Thyroid gland (tissue), 4 donors: ENCODE measurements around the gene ATP5F1D. TPM values are rescaled to one million over a fixed set of nuclear protein-coding genes. Genes with fewer than 3 reads are reported as not detected.

Source experiments
- DNase-seq, 2 donors: peaks; one replicate each; pipeline ENCODE4 v3.0.0-alpha.2; 2019
- H3K27ac ChIP-seq, 3 donors: fragments of 200-600 bp; sonication (generic); 1 replicate in 2 of 3; 2 replicates in 1 of 3; pipeline ENCODE4 v1.5.1; 2016 to 2019; ENCODE audit warnings: mild to moderate bottlenecking in 1 of 3, moderate library complexity in 1 of 3
- H3K27me3 ChIP-seq: fragments of 200-600 bp; sonication (generic); one replicate; pipeline ENCODE4 v1.5.1; 2019
- H3K36me3 ChIP-seq, 2 donors: fragments of 200-600 bp; sonication (generic); one replicate each; pipeline ENCODE4 v1.5.1; 2016 to 2019
- H3K4me1 ChIP-seq, 2 donors: fragments of 200-600 bp; sonication (generic); one replicate each; pipeline ENCODE4 v1.5.1; 2017 to 2019
- H3K4me3 ChIP-seq, 3 donors: fragments of 200-600 bp; sonication (generic); replicated peaks in 1 of 3; 1 replicate in 2 of 3; 2 replicates in 1 of 3; pipeline ENCODE4 v1.5.1; 2016; ENCODE audit warnings: mild to moderate bottlenecking in 1 of 3
- H3K9me3 ChIP-seq: fragments of 200-600 bp; sonication (generic); one replicate; pipeline ENCODE4 v1.5.1; 2017
- CTCF ChIP-seq, 6 experiments: fragments of 200-600 bp in 3 of 6; fragments of 450-650 bp in 3 of 6; sonication (generic) in 3 of 6; IDR thresholded peaks; one replicate each; pipeline ENCODE4 v1.5.1; 2016 to 2019; ENCODE audit warnings: antibody characterized with exemption in 6 of 6, mild to moderate bottlenecking in 2 of 6, inconsistent platforms in 1 of 6, moderate library complexity in 1 of 6
- POLR2A ChIP-seq, 2 donors: fragments of 450-650 bp; IDR thresholded peaks; one replicate each; pipeline ENCODE4 v1.6.1; 2017; ENCODE audit warnings: antibody characterized with exemption in 2 of 2, mild to moderate bottlenecking in 2 of 2, moderate library complexity in 1 of 2
- WGBS, 2 donors: methylation state at CpG; one replicate each; pipeline ENCODE4 v1.1.5; 2017; 5-methylcytosine and 5-hydroxymethylcytosine counted together
- intact Hi-C: fragments of 100-400 bp; cut with DNase I; formaldehyde crosslinking; loops from one replicate; pipeline ENCODE4 v1.15.1; 2023
- total RNA-seq, 4 donors: library from RNA; depleted of rRNA; stranded (reverse); fragments of >200 nt; gene quantifications; one replicate each; pipeline ENCODE4 v1.2.3, GENCODE V29; 2016

ATP5F1D gene
- total RNA-seq, 4 donors from 2014 or later = 39.2 to 182 (median 83.0) TPM

GRCh38 chr19:1290703-1291651 is 49.4 kb downstream of the ATP5F1D start:
- intact Hi-C loops = no loop called here
- TF ChIP-seq POLR2A (IDR thresholded peaks at IDR 0.05) (no peak), CTCF (IDR thresholded peaks at IDR 0.05) (no peak)
- Histone ChIP-seq H3K4me3 (no peak overlapping the region), H3K27me3 (peaks cover 4% of the 10 kb centered on the region), H3K9me3 (no peaks in the 10 kb centered on the region), H3K36me3 (no peaks in the 10 kb centered on the region), H3K27ac (no peak overlapping the region), H3K4me1 (peaks cover 3 to 6% of the 10 kb centered on the region in 2 donors)
- DNase-seq = no peak
- WGBS, 2 donors = 60 to 85% methylated on average over 10 to 30 of the region's 40 CpGs

DNA sequence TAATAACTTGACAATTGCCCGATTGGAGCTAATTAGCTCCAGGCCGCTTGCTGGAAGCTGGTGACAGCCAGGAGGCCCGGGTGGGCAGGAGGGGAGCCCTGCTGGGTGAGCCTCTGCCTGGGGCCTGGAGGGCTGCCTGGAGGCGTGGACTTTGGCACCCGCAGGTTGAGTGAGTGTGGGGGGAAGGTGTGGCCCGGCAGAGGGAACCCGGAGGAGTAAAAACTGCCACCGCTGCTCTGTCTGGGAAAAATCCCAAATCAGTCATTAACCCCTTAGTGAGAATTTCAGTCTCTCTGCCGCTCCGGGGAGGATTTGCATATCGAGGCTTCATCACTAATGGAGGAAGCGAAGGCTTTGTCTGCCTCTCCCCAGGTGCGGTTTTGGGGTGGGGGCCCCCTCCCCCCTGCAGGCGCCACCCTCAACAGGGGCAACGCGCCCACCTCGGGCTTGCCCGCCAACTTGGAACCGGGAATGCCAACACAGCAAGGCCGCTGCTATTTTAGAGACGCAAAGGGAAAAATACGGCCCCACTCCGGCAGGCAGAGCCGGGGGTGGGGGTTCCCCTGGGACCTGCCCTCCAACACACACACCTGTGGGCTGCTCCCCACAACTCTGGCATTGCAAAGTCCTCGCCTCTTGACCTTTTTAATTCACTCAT is 50.3 kb downstream of the ATP5F1D start:
- Histone ChIP-seq H3K4me3 (no peak overlapping the region), H3K27ac (no peak overlapping the region), H3K4me1 (peaks cover 3 to 6% of the 10 kb centered on the region in 2 donors), H3K27me3 (peaks cover 4% of the 10 kb centered on the region), H3K9me3 (no peaks in the 10 kb centered on the region), H3K36me3 (no peaks in the 10 kb centered on the region)
- DNase-seq = no peak
- intact Hi-C loops = no loop called here
- 66 to 78% methylated on average over 19 to 22 of the region's 25 CpGs for WGBS, 2 donors
- TF ChIP-seq CTCF (IDR thresholded peaks at IDR 0.05) (no peak), POLR2A (IDR thresholded peaks at IDR 0.05) (no peak)

DNA sequence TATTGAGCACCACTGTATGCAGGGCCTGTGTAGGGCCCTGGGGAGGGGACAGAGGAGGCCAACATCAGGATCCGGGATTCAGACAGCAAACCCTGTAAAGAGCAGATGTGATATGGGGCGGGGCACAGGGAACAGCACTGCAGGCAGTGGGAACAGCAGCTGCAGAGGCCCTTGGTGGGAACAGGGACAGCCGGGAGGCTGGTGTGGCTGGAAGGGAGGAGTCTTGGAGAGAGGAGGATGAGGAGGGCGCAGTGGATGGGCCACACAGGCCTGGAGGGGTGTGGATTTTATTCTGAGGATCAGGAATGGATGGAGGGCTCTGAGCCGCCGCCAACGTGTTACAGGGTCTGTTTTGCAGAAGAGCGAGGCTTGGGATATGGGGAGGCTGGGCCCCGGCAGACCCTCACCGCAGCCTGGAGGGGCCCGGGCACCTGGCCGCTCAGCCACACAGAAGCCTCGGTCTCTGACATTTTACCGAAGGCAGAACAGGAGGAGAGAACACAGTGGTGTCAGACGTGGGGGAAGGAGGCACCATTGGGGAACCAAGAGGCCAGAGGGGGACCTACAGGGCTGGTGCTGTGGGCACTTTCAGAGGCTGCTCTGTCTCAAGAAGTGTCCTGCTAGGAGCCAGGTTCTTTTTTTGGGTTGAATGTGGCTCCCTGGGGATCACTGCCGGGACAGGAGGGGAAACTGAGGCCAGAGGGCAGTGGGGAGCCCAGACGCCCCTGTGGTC is 51.0 kb downstream of the ATP5F1D start:
- Histone ChIP-seq H3K27me3 (peaks cover 4% of the 10 kb centered on the region), H3K9me3 (no peaks in the 10 kb centered on the region), H3K4me1 (peaks cover 3 to 6% of the 10 kb centered on the region in 2 donors), H3K36me3 (no peaks in the 10 kb centered on the region), H3K4me3 (no peak overlapping the region), H3K27ac (no peak overlapping the region)
- WGBS, 2 donors = 85 to 87% methylated on average over 17 of the region's 17 CpGs
- TF ChIP-seq POLR2A (IDR thresholded peaks at IDR 0.05) (no peak), CTCF (IDR thresholded peaks at IDR 0.05) (no peak)
- intact Hi-C loops = no loop called here
- DNase-seq = no peak

DNA sequence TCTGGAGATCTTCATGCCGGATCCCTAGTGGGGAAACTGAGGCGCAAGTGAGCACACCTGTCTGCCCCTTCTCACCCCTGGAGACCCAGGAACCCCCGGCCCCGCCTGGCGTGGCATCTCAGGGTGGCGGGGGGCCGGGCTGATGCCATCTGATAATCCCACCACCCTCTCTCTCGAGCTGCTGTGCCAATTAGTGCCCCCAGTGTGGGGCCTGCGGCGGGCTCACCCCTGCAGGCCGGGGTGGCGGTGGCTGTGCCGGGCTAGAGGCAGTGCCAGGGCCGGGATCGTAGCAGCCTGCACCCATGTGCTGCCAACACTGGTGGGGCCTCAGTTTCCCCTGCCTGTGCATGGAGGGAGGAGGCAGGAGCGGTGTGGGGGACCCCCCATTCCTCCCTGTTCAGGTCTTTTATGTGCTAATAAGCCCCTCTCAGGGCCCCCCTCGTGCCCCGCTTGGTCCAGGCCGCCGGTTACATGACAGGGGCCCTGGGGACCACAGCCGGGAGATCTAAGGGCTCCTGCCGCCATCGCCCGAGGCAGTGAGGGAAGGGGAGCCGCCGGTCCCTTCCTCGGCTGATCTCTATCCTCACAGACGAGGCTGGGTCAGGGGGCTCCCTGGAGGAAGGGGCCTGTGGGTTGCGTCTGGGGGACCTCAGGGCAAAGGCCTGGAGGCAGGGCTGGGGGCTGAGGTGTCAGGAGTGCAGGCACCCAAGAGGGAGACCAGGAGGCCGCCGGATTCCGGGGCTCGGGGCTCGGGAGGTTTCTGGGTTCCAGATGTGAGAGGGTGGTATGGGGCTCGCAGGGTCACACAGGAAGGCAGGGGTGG is 52.4 kb downstream of the ATP5F1D start:
- intact Hi-C loops = no loop called here
- 84 to 87% methylated on average over 24 to 32 of the region's 35 CpGs for WGBS, 2 donors
- no peak overlapping the region for H3K4me3 ChIP-seq
- H3K36me3 ChIP-seq = no peaks in the 10 kb centered on the region
- TF ChIP-seq POLR2A (IDR thresholded peaks at IDR 0.05) = no peak
- no peak for TF ChIP-seq CTCF (IDR thresholded peaks at IDR 0.05)
- peaks cover 4% of the 10 kb centered on the region for H3K27me3 ChIP-seq
- H3K4me1 ChIP-seq = peaks cover 3 to 6% of the 10 kb centered on the region in 2 donors
- H3K9me3 ChIP-seq = no peaks in the 10 kb centered on the region
- DNase-seq = no peak
- H3K27ac ChIP-seq = no peak overlapping the region

Other genes starting within 250 kb of the ATP5F1D start
- under 1 TPM in 1 of 4 donors, not detected in 3; 0.22 TPM for gene GRIN3B, start 241.3 kb upstream of the ATP5F1D start, total RNA-seq
- gene TMEM259, start 220.6 kb upstream of the ATP5F1D start, total RNA-seq = 100 to 1,000 TPM; 162 to 238 (median 192) TPM
- gene RNU6-2, start 220.2 kb upstream of the ATP5F1D start, total RNA-seq = not detected
- 10 to 100 TPM; 60.7 to 88.2 (median 82.2) TPM for gene CNN2, start 215.1 kb upstream of the ATP5F1D start, total RNA-seq
- 10 to 100 TPM; 15.5 to 58.7 (median 29.8) TPM for gene ABCA7, start 201.6 kb upstream of the ATP5F1D start, total RNA-seq
- 10 to 100 TPM; 11.5 to 19.8 (median 14.4) TPM for gene ARHGAP45, start 174.6 kb upstream of the ATP5F1D start, total RNA-seq
- gene POLR2E, start 146.4 kb upstream of the ATP5F1D start, total RNA-seq = 100 to 1,000 TPM in 3 of 4 donors, 10 to 100 TPM in 1; 87.6 to 264 (median 163) TPM
- gene GPX4, start 137.8 kb upstream of the ATP5F1D start, total RNA-seq = 100 to 1,000 TPM; 350 to 485 (median 414) TPM
- gene SBNO2, start 67.5 kb upstream of the ATP5F1D start, total RNA-seq = 10 to 100 TPM; 22.8 to 69.0 (median 25.5) TPM
- 10 to 100 TPM; 60.2 to 83.4 (median 71.1) TPM for gene STK11, start 36.0 kb upstream of the ATP5F1D start, total RNA-seq
- gene CBARP, start 3.7 kb upstream of the ATP5F1D start, total RNA-seq = 1 to 10 TPM in 3 of 4 donors, under 1 TPM in 1; 0.73 to 3.2 (median 1.5) TPM
- 10 to 100 TPM; 16.2 to 89.2 (median 17.9) TPM for gene MIDN, start 6.8 kb downstream of the ATP5F1D start, total RNA-seq
- 1,000 to 10,000 TPM in 2 of 4 donors, 100 to 1,000 TPM in 2; 679 to 1,194 (median 893) TPM for gene CIRBP, start 27.6 kb downstream of the ATP5F1D start, total RNA-seq
- 100 to 1,000 TPM in 1 of 4 donors, 10 to 100 TPM in 3; 50.8 to 114 (median 64.6) TPM for gene FAM174C, start 33.8 kb downstream of the ATP5F1D start, total RNA-seq
- not detected for gene EFNA2, start 44.1 kb downstream of the ATP5F1D start, total RNA-seq
- gene NDUFS7, start 142.2 kb downstream of the ATP5F1D start, total RNA-seq = 100 to 1,000 TPM in 2 of 4 donors, 10 to 100 TPM in 2; 75.2 to 185 (median 108) TPM
- 10 to 100 TPM; 22.2 to 39.5 (median 29.1) TPM for gene GAMT, start 159.8 kb downstream of the ATP5F1D start, total RNA-seq
- 10 to 100 TPM; 34.4 to 77.3 (median 67.7) TPM for gene DAZAP1, start 165.8 kb downstream of the ATP5F1D start, total RNA-seq
- gene RPS15, start 196.6 kb downstream of the ATP5F1D start, total RNA-seq = 1,000 to 10,000 TPM; 1,760 to 2,977 (median 2,488) TPM
- gene APC2, start 208.4 kb downstream of the ATP5F1D start, total RNA-seq = under 1 TPM in 3 of 4 donors, not detected in 1; under 0.01 to 0.20 (median 0.08) TPM
- gene C19orf25, start 237.5 kb downstream of the ATP5F1D start, total RNA-seq = 10 to 100 TPM; 47.0 to 64.9 (median 56.5) TPM
- gene PCSK4, start 248.6 kb downstream of the ATP5F1D start, total RNA-seq = 10 to 100 TPM in 1 of 4 donors, 1 to 10 TPM in 3; 2.8 to 10.4 (median 6.3) TPM
- 1 to 10 TPM; 4.2 to 8.5 (median 5.9) TPM for gene REEP6, start 249.4 kb downstream of the ATP5F1D start, total RNA-seq